Left cardiac atrium (tissue), 4 donors: ENCODE results near the gene GPR183. TPM values are rescaled to one million over a fixed set of nuclear protein-coding genes. Genes with fewer than 3 reads are reported as not detected.

Source experiments
- ATAC-seq, 2 donors: fragments of 200-7000 bp; cut with Tn5 transposase; one replicate each; pipeline ENCODE4 v1.9.1; 2020; ENCODE audit warnings: mild to moderate bottlenecking in 2 of 2, moderate library complexity in 2 of 2
- DNase-seq: peaks from one replicate; pipeline ENCODE4 v3.0.0-alpha.2; 2020
- intact Hi-C, 2 donors: fragments of 100-400 bp; cut with DNase I; formaldehyde crosslinking; loops; one replicate each; pipeline versions ENCODE4 v1.14.1 to v1.15.1; 2022 to 2023
- long read RNA-seq: library from polyadenylated mRNA; unstranded; transcript quantifications from one replicate; pipeline ENCODE4 v2.0.0, GENCODE V29; 2021
- total RNA-seq, 2 donors: library from RNA; stranded (reverse); fragmentation: NEBNext Ultra II Directional; extraction: Animal tissue kit (Norgen Biotek cat#: 25700); gene quantifications; one replicate each; pipeline ENCODE4 v1.2.1, GENCODE V29; 2021
- donor health status: DM: no; HTN: yes; CAD: no.
- donor health status: DM: no; HTN: yes; CAD: no; lungs with severe emphysema.
- donor health status: DM: yes; HTN: yes; CAD: no.
- donor health status: Dilated cardiomyopathy.

Gene GPR183
- 10 to 100 TPM in 1 of 2 donors, 1 to 10 TPM in 1; 6.0 to 14.8 TPM for total RNA-seq
- long read RNA-seq, transcript GPR183-201 (2 exons, 1,700 nt), result major isoform, 6 of 6 reads
- long read RNA-seq, partial matches to known transcripts, result 0 of 6 reads
- long read RNA-seq, other reads (novel, unspliced or antisense), result 0 of 6 reads

GRCh38 chr13:99307247-99307646 is at the start of gene GPR183:
Gene GPR183, minus strand, starts transcription at chr13:99307399. Its CDS starts 11,254 bp downstream, at chr13:99296145.
- DNase-seq (no peak), ATAC-seq (peak; percentile 75 to 90)

DNA sequence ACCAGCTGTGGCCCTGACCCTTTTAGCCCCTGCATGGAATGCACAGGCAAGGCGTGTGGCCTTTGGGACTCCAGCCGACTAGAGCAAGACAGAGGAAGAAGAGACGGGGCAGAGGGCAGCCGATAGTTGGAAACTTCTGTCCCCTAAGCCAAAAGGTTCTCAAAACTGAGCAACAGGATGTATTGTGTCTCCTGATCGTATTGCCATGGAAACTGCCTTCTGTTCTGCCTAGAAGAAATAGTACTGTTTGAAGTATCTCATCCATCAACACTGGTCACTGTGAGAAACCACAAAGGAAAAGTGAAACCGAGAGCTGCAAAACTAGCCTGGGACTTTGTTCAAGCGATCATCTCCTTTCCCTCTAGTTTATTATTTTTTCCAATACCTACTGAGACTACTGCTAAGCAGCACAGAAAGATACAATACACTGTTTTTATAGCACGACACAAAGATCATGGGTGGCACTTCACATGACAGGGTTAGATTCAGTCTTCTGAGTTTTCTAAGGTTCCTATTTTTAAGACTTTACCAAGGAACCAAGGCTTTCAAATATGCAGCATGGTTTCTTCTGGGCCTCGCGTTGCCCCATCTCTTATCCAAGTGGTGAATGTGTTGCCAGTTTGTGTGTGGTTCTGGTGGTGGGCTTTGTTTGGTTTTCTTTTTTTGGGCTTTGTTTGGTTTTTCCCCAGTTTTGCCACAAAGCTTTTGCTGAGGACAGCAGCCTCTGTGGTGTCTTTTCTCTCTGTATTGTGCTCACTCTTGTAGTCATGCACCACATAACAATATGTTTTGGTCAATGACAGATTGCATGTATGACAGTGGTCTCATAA is 49.3 kb upstream of the GPR183 start:
- intact Hi-C loops, result no loop called here
- DNase-seq (no peak), ATAC-seq (peak; percentile 58 to 76)

More at GRCh38 chr13:99307247-99307646, at the start of gene GPR183:
- intact Hi-C loops, result no loop called here

DNA sequence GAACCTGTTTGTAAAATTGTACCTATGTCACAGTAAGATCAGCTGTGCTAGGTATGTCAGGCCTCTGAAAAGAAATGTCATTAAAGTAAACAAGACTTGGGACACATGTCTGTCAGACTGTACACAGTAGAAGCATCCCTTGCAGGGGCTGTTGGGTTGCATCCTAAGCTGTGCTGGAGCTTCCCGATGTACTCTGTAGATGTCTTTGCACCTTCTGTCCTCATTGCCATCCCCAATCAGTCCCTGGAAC is 48.7 kb upstream of the GPR183 start:
- ATAC-seq, result no peak
- intact Hi-C loops, result no loop called here
- no peak for DNase-seq

DNA sequence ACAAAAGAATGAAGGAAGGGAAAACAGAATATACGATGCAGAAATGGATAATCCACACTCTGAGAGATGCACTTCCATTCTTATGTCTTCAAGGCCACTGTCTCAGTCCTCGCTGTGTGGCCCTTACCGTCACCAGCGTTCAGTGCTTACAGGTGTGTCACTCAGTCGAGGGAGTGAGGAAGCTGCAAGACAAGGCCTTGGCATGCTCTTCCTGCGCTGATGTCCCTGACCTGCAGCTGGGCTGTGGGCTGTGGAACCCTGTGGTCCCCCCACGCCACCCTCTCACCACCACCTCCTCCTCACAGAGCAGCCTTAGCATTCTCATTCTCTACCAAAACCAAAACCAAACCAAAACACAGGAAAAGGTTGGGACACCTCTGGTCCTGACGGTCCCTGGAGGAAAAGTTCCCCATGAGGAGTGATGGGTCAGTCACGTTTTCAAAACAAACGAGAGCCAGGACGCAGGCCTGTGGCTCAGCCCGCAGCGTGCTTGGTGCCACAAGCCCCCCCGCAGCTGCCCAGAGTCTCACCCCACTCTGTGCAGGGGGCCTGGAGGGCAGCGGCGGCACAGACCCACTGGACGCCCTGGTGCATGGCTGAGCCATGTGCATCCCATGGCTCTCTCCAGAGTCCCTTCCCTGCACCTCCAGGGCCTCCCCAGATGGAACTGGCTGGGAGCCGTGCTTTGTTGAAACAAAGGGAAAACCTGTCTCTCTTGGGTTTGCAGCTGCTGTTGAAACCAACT is 48.2 kb upstream of the GPR183 start:
- intact Hi-C loops, result no loop called here
- DNase-seq (no peak), ATAC-seq (peak in 1 of 2 donors; percentile 5)

- intact Hi-C loops, result no loop called here
- no peak for ATAC-seq
- no peak for DNase-seq
Observed at GRCh38 chr13:99354371-99354951, 47.3 kb upstream of the GPR183 start.

DNA sequence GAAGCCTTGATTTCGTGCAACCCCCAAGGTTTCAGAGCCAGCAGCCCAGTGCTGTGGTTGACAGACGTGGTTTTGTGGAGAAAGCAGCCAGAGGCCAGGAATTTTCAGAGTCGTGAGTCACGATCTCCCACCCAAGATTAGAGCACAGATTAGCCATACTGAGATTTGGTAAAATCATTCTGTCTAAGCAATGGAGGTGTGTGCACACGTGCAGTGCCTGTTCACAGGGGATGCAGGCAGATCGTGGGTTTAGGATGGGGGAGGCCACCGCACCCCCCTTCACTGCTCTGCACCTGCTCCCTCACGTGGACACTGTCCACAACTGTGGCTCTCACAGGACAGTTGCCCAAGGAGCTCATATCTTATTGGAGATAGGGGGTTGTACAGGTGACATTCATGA is 46.6 kb upstream of the GPR183 start:
- no peak for ATAC-seq
- intact Hi-C loops, result no loop called here
- no peak for DNase-seq

DNA sequence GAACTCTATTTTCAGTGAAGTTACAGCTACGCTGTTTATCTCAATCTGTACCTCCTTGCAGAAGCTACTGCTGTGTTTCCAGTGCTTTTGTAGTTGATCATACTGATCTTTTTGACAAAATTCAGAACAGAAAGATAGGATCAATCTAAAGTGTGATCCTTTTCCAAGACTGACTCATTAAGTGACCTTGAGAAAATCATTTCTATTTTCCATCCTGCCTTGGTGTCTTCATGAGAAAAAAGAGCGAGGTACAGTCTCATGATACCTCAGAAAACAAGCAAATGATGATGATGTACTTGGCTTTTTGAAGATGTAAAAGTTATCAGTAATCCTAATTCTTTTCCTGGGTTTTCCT is 46.0 kb upstream of the GPR183 start:
- intact Hi-C loops, result no loop called here
- ATAC-seq (no peak), DNase-seq (no peak)

DNA sequence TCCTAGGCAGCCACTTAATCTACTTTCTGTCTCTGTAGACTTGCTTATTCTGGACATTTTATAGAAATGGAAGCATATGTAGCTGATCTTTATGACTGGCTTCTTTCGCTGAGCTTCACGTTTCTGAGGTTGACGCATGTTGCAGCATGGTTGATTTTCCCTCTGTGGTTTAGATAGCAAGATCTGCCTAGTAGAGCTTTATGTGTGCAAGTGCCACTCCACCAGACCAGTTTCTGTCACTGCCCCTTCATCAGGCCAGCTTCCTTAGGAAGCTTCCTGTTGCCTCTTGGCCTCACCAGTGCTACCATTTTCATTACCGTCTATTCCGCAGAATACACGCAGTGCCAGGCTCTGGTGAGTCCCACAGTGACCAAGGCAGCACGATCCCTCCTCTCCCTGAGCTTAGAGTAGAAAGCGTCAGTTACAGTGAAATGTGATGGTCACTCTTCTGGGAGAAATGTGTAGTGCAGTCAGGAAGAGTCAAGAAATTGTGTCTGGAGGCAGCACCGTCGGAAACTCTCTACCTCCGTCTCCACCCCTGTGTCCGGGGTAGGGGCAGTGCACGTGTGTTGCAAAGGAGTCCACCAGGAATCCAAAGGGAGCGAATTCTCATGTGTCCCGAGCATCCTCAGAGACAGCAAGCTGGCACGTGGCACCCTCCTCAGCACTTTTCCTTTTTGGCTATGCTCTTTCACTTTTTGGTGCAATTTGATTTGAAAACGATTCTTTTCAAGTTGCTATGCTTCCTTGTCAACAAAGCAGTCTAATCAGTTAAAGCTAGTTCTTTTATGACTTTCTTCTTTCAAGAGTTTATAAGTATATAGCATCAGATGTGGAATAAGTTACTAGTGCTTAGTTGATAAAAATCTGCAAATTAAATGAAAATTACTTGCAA is 45.4 kb upstream of the GPR183 start:
- intact Hi-C loops, result no loop called here
- DNase-seq, result no peak
- ATAC-seq, result no peak

DNA sequence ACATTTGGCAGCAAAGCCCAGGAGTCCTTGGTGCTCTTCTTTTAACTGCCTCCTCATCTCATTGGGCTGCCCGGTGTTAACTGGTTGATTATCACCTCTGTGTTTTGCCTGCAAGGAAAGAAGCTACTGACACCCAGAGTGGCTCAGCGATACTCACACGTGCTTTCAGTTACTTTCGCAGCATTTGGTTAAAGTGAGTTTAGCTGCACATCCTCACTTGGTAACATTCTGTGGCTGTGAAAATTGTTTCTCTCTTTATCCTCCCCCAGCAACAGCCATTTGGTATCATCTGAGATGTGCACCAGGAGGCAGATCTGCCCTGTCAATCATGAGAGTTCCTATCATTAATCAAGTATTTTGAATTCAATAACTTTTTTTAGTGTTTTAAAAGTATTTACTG is 44.6 kb upstream of the GPR183 start:
- peak in 1 of 2 donors; percentile 14 for ATAC-seq
- intact Hi-C loops, result no loop called here
- DNase-seq, result no peak

DNA sequence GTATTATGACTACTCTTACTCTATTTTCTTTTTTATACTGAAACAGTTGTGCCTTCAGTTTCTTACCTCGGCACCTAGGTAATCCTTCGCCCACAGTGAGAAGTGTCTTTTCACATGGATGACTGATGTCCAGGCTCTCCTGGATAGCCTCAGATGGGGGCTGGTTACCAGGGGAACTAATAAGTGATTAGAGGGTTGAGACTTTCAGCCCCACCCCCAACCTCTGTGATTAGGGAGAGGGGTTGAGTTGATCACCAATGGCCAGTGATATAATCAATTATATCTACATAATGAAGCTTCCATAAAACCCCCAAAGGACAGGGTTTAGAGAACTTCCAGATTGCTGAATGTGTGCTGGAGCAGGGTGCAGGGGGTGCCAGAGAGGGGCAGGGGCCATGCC is 43.0 kb upstream of the GPR183 start:
- DNase-seq (no peak), ATAC-seq (no peak)
- intact Hi-C loops, result no loop called here

DNA sequence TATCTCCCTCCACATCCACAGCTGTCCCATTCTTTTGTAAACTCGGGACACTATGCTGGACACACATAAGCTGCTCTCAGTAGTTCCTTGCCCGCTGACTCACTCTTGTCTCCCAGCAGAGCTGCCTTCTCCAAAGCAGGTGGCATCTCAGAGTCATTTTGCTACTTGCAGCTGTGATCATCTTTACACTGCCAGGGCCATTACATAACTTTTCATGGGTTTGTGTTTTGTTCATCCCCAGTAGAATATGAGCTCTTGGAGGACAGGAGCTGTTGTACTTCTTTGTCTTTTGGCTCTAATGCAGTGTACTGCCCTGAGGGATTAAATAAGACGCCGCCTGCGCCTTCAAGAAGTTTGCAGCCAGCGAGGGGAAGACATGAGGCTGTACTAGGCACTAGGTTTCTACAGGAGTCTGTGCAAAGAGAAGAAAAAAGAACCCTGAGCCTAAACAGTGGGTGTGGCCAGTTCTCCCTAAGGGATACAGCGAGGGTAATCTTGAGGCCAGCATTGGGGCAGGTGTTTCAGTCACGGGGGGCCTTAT is 40.8 kb upstream of the GPR183 start:
- no peak for ATAC-seq
- no peak for DNase-seq
- intact Hi-C loops, result no loop called here

DNA sequence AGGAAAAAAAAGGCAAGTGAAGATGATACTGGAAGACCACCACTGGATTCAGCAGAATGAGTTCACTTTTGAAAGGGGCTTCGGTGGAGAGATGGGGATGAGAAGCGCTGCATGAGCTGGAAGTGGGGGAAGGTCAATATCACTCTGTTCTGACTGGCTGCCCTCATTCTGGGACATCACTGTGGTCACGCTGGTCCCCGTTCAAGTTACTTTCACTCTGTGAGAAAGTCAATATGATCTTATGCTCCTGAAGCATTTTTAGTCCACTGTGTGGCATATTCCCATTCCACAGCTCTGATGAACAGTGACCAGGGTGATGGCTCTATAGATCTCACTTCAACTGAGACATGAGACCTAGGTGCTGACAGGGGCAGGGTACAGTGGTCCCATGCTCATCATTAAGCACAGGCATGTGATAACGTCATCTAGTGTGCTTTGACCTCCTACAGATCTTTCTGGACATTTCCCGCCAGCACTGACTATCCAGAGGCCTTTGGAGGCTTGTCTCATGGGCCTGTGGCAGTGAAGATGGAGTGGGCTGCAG is 40.2 kb upstream of the GPR183 start:
- no peak for ATAC-seq
- DNase-seq, result no peak
- intact Hi-C loops, result no loop called here

DNA sequence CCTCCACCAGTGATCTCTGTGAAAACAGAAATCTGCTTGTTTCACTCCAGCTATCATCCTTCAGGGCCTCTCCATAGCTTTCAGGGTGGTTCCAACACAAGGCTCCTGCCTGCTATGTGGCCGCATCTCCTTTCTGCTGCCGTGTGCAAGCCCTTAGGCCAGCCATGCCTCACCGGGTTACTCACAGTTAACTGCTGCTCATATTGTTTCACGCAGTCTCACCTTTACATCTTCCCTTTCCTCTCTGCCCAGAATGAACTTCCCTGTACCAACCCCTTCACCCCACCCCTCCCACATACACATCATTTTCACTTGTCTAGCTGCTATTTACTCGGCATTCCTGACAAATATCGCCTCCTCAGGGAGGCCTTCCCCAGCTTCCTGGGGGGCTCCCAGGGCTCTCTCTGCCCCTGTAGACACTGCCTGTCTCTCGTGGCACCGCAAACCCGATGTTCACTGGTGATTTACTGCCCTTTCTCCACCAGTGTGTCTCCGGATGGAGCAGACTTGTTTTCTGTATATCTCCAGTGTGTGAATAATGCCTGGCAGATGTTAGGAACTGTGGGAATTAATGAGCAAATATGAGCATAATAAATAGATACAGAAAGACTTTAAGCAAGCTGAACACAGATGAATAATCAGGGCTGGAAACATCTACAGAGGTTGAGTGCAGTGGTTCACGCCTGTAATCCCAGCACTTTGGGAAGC is 39.3 kb upstream of the GPR183 start:
- ATAC-seq (no peak), DNase-seq (no peak)
- intact Hi-C loops, result no loop called here

DNA sequence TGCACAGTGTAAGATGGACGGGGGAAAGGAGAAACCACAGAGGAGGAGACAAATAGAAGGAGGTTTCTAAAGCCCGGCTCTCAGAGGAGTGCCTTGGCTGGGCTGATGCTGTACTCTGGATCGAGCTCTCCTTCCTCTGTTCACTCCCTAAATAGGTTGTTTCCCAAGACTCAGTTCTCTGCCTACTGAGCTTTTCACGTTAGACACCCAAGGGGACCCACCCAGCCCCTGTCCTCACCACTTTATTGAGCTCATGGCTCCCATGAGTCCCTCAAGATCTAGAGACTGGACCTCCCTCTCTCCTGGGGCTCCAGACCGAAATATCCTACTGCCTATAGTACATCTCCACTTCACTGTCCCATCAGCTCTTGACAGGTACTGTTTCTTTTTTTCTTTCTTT is 38.1 kb upstream of the GPR183 start:
- no peak for DNase-seq
- intact Hi-C loops, result no loop called here

DNA sequence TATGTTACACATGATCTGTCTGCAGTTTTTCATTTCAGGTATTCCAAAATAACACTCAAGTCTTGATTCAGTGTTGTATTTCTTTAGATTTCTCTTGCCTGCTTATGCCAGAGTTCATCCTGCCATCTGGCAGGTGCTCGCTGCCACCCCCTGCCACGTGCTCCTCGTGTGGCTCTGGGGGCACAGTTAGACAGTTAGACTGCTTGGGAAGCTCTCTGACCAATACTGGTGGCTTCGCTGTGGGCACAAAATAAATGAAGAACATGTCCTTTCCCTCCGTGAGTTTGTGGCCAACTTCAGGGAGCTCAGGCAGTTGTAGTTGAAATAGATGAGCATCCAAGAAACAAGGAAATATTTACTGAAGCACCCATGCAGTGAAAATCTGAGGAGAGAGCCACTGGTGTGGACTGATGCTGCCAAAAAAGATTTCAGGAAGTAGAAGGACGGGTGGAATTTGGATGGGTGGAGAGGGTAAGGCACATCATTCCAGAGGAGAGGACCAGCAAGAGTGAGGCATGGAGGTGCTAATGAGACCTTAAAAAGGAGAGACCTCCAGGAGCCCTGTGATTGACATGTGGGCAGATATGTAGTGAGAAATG is 37.5 kb upstream of the GPR183 start:
- ATAC-seq, result no peak
- intact Hi-C loops, result no loop called here

More for the DNA sequence above, 38.1 kb upstream of the GPR183 start:
- no peak for ATAC-seq

GRCh38 chr13:99342723-99343315 is 35.6 kb upstream of the GPR183 start:
- no peak for DNase-seq
- intact Hi-C loops, result no loop called here
- ATAC-seq, result no peak

More for the DNA sequence above, 37.5 kb upstream of the GPR183 start:
- no peak for DNase-seq

- ATAC-seq, result no peak
Observed at GRCh38 chr13:99341969-99342722, 34.9 kb upstream of the GPR183 start.

More at GRCh38 chr13:99341969-99342722, 34.9 kb upstream of the GPR183 start:
- intact Hi-C loops, result no loop called here
- DNase-seq, result no peak
